Subcutaneous abdominal adipose tissue (tissue), 5 donors: ENCODE data around the gene CHST11.

Source experiments
- H3K27ac ChIP-seq: one replicate; pipeline ENCODE4 v1.7.0; 2013; ENCODE audit warnings: low read depth, mild to moderate bottlenecking, inconsistent platforms, low read length, moderate library complexity
- H3K27me3 ChIP-seq, 5 donors: one replicate each; pipeline ENCODE4 v1.7.0; 2013; ENCODE audit warnings: low read length in 5 of 5, inconsistent platforms in 1 of 5; ENCODE audit not compliant: control insufficient read depth in 5 of 5, insufficient read depth in 4 of 5
- H3K36me3 ChIP-seq, 5 donors: one replicate each; pipeline ENCODE4 v1.7.0; 2013; ENCODE audit warnings: low read length in 5 of 5; ENCODE audit not compliant: control insufficient read depth in 5 of 5, insufficient read depth in 5 of 5
- H3K4me1 ChIP-seq, 5 donors: one replicate each; pipeline ENCODE4 v1.7.0; 2013; ENCODE audit warnings: low read length in 5 of 5, mild to moderate bottlenecking in 3 of 5, moderate library complexity in 1 of 5; ENCODE audit not compliant: control insufficient read depth in 5 of 5, insufficient read depth in 5 of 5
- H3K4me3 ChIP-seq, 5 donors: one replicate each; pipeline ENCODE4 v1.7.0; 2013; ENCODE audit warnings: low read length in 5 of 5, low read depth in 1 of 5
- H3K9ac ChIP-seq, 5 donors: one replicate each; pipeline ENCODE4 v1.7.0; 2013; ENCODE audit warnings: low read length in 5 of 5, mild to moderate bottlenecking in 4 of 5, moderate library complexity in 3 of 5
- H3K9me3 ChIP-seq, 5 donors: one replicate each; pipeline ENCODE4 v1.7.0; 2013; ENCODE audit warnings: low read length in 5 of 5; ENCODE audit not compliant: control insufficient read depth in 5 of 5
- donor health status: healthy.
- donor health status: healthy.
- donor health status: healthy.
- donor health status: healthy.
- donor health status: healthy.

The CHST11 gene

GRCh38 chr12:104692557-104693218 is 235.9 kb downstream of the CHST11 start:
- no peak overlapping the region for H3K9ac ChIP-seq
- H3K4me1 ChIP-seq, result peaks cover 5 to 23% (median 7%) of the 10 kb centered on the region in 5 donors

GRCh38 chr12:104693493-104693892 is 236.7 kb downstream of the CHST11 start:
- Histone ChIP-seq H3K36me3 (no peaks in the 10 kb centered on the region), H3K27ac (no peak overlapping the region), H3K9ac (no peak overlapping the region), H3K4me3 (no peak overlapping the region), H3K27me3 (no peaks in the 10 kb centered on the region), H3K4me1 (peaks cover 5 to 23% (median 7%) of the 10 kb centered on the region in 5 donors), H3K9me3 (no peaks in the 10 kb centered on the region)

More at GRCh38 chr12:104692557-104693218, 235.9 kb downstream of the CHST11 start:
- H3K27ac ChIP-seq, result no peak overlapping the region
- H3K27me3 ChIP-seq, result no peaks in the 10 kb centered on the region
- no peaks in the 10 kb centered on the region for H3K36me3 ChIP-seq
- H3K9me3 ChIP-seq, result no peaks in the 10 kb centered on the region
- no peak overlapping the region for H3K4me3 ChIP-seq

- no peak overlapping the region for H3K27ac ChIP-seq
- H3K4me3 ChIP-seq, result no peak overlapping the region
- H3K4me1 ChIP-seq, result peaks cover 5 to 22% (median 7%) of the 10 kb centered on the region in 5 donors
- no peaks in the 10 kb centered on the region for H3K36me3 ChIP-seq
- H3K9ac ChIP-seq, result no peak overlapping the region
- no peaks in the 10 kb centered on the region for H3K9me3 ChIP-seq
- H3K27me3 ChIP-seq, result no peaks in the 10 kb centered on the region
Observed at GRCh38 chr12:104694161-104694560, 237.4 kb downstream of the CHST11 start.

GRCh38 chr12:104694711-104695110 is 238.0 kb downstream of the CHST11 start:
- Histone ChIP-seq H3K9me3 (no peaks in the 10 kb centered on the region), H3K4me1 (peaks cover 5 to 16% (median 7%) of the 10 kb centered on the region in 5 donors), H3K27me3 (no peaks in the 10 kb centered on the region), H3K4me3 (no peak overlapping the region), H3K27ac (no peak overlapping the region), H3K9ac (no peak overlapping the region), H3K36me3 (no peaks in the 10 kb centered on the region)

- Histone ChIP-seq H3K9me3 (no peaks in the 10 kb centered on the region), H3K9ac (no peak overlapping the region), H3K27ac (no peak overlapping the region), H3K36me3 (no peaks in the 10 kb centered on the region), H3K4me3 (peak overlapping the region in 1 of 5 donors; percentile 1), H3K27me3 (no peaks in the 10 kb centered on the region), H3K4me1 (peaks cover 5 to 17% (median 7%) of the 10 kb centered on the region in 5 donors)
Observed at GRCh38 chr12:104695453-104696148, 238.9 kb downstream of the CHST11 start.

- no peak overlapping the region for H3K9ac ChIP-seq
- no peak overlapping the region for H3K27ac ChIP-seq
- peaks cover 6 to 19% (median 10%) of the 10 kb centered on the region in 5 donors for H3K4me1 ChIP-seq
Observed at GRCh38 chr12:104697186-104697585, 240.4 kb downstream of the CHST11 start.

GRCh38 chr12:104698871-104699270 is 242.1 kb downstream of the CHST11 start:
- Histone ChIP-seq H3K9me3 (no peaks in the 10 kb centered on the region), H3K36me3 (no peaks in the 10 kb centered on the region), H3K4me1 (peaks cover 16 to 30% (median 21%) of the 10 kb centered on the region in 5 donors), H3K9ac (no peak overlapping the region), H3K4me3 (no peak overlapping the region), H3K27me3 (no peaks in the 10 kb centered on the region), H3K27ac (no peak overlapping the region)

More at GRCh38 chr12:104697186-104697585, 240.4 kb downstream of the CHST11 start:
- Histone ChIP-seq H3K27me3 (no peaks in the 10 kb centered on the region), H3K4me3 (no peak overlapping the region), H3K36me3 (no peaks in the 10 kb centered on the region), H3K9me3 (no peaks in the 10 kb centered on the region)

- peaks cover 14 to 30% (median 21%) of the 10 kb centered on the region in 5 donors for H3K4me1 ChIP-seq
- H3K27ac ChIP-seq, result no peak overlapping the region
- no peak overlapping the region for H3K9ac ChIP-seq
- no peaks in the 10 kb centered on the region for H3K27me3 ChIP-seq
- H3K4me3 ChIP-seq, result no peak overlapping the region
- no peaks in the 10 kb centered on the region for H3K36me3 ChIP-seq
- no peaks in the 10 kb centered on the region for H3K9me3 ChIP-seq
Observed at GRCh38 chr12:104699489-104700190, 242.9 kb downstream of the CHST11 start.

- Histone ChIP-seq H3K27me3 (no peaks in the 10 kb centered on the region), H3K27ac (no peak overlapping the region), H3K36me3 (no peaks in the 10 kb centered on the region), H3K4me3 (no peak overlapping the region), H3K9me3 (no peaks in the 10 kb centered on the region), H3K9ac (no peak overlapping the region), H3K4me1 (peaks cover 9 to 24% (median 20%) of the 10 kb centered on the region in 5 donors)
Observed at GRCh38 chr12:104700324-104700723, 243.6 kb downstream of the CHST11 start.

GRCh38 chr12:104701301-104701700 is 244.6 kb downstream of the CHST11 start:
- Histone ChIP-seq H3K27me3 (no peaks in the 10 kb centered on the region), H3K4me3 (no peak overlapping the region), H3K9me3 (no peaks in the 10 kb centered on the region), H3K9ac (no peak overlapping the region), H3K36me3 (no peaks in the 10 kb centered on the region), H3K4me1 (peaks cover 9 to 16% (median 13%) of the 10 kb centered on the region in 5 donors), H3K27ac (no peak overlapping the region)
